VCaP (cell line): ENCODE data around the gene SORT1.
"Not testable (repeated sequence)": the region's sequence is repeated elsewhere in the genome, so short reads cannot be mapped to it uniquely, and the experiment has no call there.

Source experiments
- H3K27ac ChIP-seq: fragments of 450-650 bp; 2 replicates; pipeline ENCODE4 v1.5.1; 2017
- CTCF ChIP-seq: fragments of 450-650 bp; conservative IDR thresholded peaks from 2 replicates; pipeline ENCODE4 v1.5.1; 2017; ENCODE audit warnings: mild to moderate bottlenecking, moderate library complexity

The SORT1 gene

GRCh38 chr1:109395602-109396512, 1.9 kb downstream of the SORT1 start:
- TF ChIP-seq CTCF: no peak
- H3K27ac ChIP-seq: no peak overlapping the region

- not testable (repeated sequence) for H3K27ac ChIP-seq
Measured at GRCh38 chr1:109395282-109395599, 2.5 kb downstream of the SORT1 start.

- H3K27ac ChIP-seq: no peak overlapping the region
- TF ChIP-seq CTCF: no peak
Measured at GRCh38 chr1:109394591-109395281, 3.0 kb downstream of the SORT1 start.

DNA sequence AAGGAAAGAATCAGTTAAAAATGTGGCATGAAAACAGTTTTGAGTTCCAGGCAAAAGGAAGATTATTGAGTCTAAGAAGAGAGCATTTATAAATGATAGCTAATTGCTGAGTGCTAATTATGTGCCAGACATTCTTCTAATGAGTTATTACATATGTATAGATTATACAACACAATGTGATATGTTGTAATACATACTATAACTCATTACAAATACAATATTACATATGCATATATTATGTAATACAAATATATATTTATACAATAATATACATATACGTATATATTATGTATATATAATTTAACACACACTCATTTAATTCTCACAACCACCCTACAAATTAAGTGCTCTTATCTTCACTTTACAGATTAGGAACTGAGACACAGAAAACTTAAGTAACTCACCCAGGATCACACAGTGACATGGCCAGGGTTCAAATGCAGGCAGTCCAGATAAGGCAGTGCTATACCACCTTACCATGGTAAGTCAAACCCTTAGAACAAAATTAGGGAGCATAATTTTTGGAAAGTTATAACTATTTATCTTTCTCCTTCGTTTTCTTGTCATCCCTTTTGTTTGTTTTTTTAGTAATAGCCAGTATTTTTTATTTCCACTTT, 4.0 kb downstream of the SORT1 start:
- H3K27ac ChIP-seq: peak overlapping the region; percentile 72
- no peak for TF ChIP-seq CTCF

- no peak for TF ChIP-seq CTCF
- peak overlapping the region; percentile 72 for H3K27ac ChIP-seq
Measured at GRCh38 chr1:109392788-109393616, 4.7 kb downstream of the SORT1 start.

DNA sequence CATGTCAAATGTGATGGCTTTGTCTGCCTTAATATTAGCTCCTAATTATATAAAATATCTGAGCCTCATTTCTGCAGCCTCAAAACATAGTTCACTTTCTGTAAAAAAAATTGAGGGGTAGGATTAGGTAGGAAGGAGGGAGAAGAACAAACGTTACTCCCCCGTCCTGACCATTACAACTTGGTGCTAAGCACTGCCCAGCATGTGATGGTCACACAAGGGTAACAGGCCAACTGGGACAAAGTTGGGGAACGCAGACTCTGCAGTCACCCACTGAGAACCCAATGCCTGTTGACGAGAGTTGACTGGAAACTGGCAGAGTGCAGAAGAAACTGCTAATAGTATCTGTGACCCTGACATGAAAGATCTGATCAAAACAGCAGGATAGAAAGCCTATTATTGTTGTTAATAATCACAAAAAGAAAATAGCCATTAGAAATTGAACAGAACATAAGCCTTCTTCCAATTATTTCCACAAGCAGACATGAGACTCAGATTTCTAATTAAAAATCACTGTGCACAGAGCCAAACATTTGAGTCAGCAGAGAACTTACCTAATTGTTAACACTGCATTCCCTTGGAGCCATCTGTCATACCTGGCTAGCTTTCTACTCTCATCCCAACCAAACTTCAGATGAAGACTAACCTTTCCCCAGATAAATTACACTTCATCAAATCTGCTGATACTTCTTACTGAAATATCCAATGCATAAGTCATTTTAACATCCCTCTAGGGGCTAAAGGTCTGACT, 5.5 kb downstream of the SORT1 start:
- peak overlapping the region; percentile 72 for H3K27ac ChIP-seq
- no peak for TF ChIP-seq CTCF

DNA sequence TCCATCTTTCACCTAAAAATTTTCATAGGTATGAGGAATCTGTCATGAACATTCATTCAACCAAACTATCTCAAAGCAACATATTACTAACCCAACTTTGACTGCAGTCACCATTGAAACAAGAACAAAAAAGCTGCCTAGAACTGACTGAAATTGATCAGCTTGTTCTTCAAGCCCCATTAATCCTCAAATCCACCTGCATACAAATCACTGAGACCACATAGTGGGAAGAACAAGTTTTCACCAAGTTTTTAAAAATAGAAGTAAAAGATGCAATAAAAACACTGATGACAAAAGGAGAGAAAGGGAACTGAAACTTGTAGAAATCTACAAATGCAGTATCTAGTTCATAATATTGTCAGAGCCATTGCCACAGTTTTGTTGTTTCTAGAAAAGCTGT, 6.1 kb downstream of the SORT1 start:
- H3K27ac ChIP-seq: peak overlapping the region; percentile 72
- TF ChIP-seq CTCF: no peak
